NOMO-1 (cell line): ENCODE data around the gene CMTM8.

ENCODE experiments used
- DNase-seq, 2 experiments: peaks; one replicate each; lab custom pipeline; 2025; ENCODE audit not compliant: unreplicated experiment in 2 of 2; lab: John Stamatoyannopoulos, UW

Gene CMTM8

DNA sequence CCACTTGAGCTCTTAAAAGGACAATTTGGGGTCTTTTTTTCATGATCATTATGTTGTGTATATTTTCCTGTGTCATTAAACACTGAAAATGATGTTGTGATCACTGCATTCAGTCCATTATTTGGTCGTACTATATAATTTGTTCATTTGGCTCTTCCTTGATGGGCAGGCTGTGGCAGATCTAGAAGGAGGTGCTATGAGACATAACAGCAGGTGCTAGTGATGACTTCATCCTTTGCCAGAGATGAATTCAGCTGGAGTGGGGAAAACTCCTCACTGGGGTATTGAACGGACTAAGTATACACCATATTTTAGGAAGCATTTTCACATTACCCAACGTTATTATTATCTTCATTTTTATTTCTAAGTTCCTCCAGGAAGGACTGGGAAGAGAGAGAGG is 165.2 kb downstream of the CMTM8 start:
- no peak for DNase-seq

DNA sequence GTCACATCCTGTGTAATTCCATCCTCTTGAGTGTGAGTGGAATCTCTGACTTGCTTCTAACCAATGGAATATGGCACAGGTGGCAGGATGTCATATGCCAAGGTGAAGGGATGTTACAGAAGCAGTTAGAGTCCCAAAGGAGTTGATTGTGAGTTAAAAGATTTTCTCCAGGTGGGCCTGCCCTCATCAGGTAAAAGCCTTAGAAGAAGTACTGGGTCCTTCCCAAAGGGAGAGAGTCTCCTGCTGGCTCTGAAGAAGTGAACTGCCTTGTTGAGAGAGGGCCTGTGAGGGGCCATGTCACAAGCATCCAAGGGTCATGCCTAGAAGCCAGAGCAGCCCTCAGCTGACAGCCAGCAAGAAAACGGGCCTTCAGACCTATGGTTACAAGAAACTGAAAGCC is 166.2 kb downstream of the CMTM8 start:
- DNase-seq: no peak

GRCh38 chr3:32405155-32405554 is 166.7 kb downstream of the CMTM8 start:
- DNase-seq: no peak

GRCh38 chr3:32405711-32406323 is 167.3 kb downstream of the CMTM8 start:
- DNase-seq: no peak

DNA sequence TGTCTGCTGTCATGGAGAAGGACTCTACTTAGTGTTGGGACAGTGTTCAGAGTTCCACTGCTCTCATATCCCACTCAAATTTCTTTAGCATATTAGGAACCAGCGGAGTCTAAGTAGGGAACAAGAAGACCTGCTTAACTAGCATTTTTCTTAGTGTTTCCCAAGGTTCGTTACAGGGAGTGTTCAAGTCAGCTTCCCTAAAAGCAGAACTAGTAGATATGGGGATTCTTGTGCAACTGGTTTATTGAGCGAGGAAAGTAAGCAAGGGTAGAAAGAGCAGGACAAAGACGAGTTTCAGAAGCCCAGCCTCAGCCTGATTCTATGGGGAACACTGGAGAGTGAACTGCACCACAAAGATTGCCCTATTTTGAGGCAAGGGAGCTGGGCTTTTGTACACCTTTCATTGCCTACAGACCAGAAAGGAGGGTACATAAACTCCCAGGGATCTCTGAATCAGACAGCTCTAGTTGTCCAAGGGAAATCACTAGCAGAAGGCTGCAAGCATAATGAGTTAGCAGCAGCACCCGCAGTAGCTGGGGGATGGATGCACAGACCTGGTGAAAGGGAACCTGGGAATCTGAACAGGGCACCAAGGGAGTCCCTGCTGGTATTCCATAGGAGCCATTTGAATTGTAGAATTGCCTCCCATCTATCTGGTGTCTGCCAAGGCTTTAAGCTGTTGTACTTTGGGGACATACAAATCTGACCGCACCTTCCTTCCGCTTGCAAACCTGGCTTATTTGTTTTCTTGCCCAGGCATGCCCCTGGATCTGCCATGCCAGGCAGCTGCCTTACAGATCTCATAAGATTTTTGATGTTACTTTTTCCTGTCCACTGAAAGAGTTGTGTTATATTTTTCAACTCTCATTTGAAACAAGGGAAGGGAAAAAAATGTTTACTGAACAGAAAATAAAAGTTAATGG is 168.3 kb downstream of the CMTM8 start:
- peak; percentile 60 to 94 for DNase-seq

DNA sequence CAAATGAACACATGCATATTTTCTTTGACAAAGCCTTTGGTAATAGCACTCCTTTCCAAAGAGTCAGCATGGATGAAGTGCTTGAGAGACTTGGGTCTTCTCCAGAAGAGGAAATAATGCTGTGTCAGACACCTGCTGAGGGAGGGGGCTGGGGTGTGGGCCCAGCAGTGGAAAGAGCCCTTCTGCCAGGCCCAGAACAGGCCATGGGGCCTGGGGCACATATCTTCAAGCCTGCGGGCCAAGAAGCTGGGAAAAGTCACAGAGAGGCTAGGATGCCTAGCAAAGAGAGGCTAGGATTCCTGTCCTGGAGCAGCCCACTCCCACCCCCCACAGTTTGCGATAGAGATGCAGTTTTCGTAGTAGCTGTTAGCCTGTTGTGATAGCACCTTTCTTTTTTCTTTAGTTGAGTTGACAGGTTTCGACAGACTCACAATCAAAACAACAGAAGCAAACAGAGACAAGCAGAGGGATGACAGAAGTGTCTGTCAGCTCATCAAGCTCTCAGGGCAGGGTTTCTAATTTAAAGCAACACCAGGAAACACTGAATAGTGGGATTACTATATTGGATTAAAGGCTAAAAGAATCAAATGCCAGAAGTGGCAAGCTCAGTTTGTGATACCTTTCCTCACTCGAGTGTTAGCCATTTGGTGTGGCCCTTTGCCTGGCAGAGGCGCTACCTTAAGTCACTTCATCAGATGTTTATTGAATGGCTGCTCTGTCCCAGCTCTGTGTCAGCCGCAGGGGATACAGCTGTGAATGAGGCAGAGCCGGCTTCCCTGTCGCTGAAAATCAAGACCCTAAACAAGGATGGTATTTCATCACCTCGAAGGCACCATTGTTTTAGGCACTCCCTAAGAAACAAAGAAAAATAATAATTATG is 172.1 kb downstream of the CMTM8 start:
- no peak for DNase-seq

DNA sequence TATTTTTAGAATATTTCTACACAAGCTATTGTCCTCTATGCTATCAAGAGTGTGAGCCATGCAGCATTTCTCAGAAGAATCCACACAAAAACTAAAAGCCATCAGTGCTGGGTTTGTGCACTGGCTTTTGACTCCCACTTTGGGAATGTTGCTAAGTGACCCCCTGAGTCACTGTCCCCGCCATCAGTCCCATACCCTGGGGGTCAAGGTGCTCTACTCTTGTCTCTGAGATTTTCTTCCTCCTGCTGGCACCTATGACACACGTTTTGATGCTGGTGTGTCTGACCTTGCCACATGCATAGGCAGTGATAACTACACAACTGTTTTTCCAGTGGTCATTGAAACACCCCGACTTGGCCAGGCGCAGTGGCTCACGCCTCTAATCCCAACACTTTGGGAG is 173.0 kb downstream of the CMTM8 start:
- DNase-seq: no peak

- DNase-seq: no peak
Measured at GRCh38 chr3:32412887-32413286, 174.4 kb downstream of the CMTM8 start.

DNA sequence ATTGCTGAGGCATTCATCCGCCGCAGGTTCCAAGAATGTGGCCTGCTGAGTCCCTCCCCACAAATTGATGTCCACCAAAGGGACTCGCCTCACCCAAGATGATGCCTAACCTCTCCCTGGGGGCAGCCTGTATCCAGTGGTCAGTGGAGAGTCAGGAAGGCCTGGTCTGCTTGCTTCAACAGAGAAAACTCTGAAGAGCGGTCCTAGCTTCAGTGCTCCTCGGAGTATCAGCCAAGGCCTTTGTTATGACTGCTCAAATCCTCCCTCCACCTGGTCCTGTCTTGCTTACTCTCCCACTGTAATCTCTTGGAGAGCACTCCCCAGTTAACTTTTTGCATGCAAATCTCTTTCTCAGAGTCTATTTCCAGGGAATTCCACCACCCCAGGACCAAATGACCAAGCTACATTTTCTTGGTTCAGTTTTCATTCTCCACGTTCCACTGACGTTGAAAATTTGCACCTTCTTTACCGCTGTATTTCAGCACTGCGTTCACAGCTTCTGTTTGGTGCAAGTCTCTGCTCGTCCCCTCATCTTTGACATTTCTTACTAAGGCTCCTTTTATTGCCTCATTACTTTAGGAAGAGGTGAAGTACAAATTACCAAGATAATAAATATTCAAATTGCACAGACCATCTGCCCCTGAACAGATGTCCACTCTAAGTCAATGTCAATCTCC is 175.5 kb downstream of the CMTM8 start:
- no peak for DNase-seq

DNA sequence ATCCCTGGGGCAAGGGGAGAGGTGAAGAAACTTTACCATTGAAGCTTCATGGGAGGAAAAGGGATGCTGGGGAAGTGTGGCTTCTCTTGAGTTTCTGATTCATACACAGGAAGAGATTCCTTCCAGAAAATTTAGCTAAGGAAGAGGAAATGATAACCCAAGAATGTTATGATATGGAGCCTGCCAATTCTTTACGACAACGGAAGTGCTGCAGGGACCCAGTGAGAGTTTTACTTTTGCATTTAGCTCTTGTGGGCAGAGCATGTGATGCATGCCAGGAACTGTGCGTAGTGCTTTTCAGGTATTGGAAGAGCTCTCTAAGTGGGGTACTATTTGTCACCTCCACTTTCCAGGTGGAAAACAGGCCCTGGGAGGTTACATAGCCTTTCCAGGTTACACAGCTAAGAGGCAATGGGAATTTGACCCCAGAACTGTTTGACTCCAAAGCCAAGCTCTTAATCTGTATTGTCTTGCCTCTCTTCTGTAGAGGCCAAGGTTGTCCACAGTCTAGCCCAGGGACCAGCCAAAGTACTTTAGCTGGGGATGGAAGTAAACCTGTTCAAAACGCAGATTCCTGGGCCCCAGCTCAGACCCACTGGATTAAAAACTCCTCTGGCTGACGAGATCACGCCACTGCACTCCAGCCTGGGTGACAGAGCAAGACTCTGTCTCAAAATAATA is 176.2 kb downstream of the CMTM8 start:
- no peak for DNase-seq

DNA sequence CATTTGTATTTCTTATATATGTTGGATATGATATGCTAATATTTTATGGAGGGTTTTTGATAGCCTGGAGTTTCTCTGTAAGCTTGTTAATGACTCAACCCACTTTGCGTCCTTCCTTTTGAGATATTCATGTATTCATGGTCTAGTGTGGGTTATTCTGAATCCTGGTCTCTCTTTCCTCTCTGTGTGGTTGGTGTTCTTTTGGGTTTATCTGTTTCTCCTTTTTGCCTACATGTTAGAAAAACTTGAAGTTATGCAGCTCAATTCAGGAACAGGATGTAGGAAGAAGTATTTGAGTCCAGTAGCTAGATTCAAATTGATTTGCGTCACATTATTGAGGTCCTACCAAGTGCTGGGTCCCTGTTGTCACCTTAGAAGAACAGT is 181.3 kb downstream of the CMTM8 start:
- DNase-seq: peak in 1 of 2 experiments; percentile 31
